Hindlimb muscle (tissue), 1 donor: ENCODE data around the gene EXOC3L2. TPM values are rescaled to one million over a fixed set of nuclear protein-coding genes. Genes with fewer than 3 reads are reported as not detected.
"Not testable (repeated sequence)": the region's sequence is repeated elsewhere in the genome, so short reads cannot be mapped to it uniquely, and the experiment has no call there.

Experiments
- DNase-seq: peaks from one replicate; pipeline ENCODE4 v3.0.0-alpha.2; 2013
- polyA plus RNA-seq: library from polyadenylated mRNA; unstranded; fragments of 120-200 nt; gene quantifications from one replicate; pipeline ENCODE4 v1.2.1, GENCODE V29; 2013; ENCODE audit not compliant: insufficient read length

Gene EXOC3L2
- polyA plus RNA-seq, result 3.0 TPM

DNA sequence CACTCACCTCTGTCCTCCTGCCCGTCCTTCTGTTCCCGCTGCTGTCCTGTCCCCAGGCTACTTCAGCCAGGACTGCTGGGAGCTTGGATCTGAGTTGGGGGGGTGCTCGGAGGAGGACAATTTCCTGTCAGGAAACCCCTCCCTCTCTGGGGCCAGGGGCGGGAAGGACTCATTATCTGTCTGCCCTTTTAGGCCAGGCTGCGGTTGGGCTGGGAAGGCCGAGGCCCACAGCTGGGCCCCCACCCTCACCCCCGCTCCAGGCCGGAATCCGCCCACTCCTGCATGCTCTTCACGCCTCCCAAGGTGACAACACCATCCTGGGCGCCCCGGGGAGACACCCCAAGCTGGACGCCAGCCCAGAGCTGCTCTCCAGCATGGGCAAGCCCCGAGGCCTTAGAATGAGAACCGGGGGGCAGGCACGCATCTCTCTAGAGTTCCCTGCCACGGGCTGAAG lies at the start of gene EXOC3L2:
Gene EXOC3L2, minus strand, starts transcription at position 74 of the 454 bp plus-strand sequence. CDS start 6,362 bp downstream, outside the sequence.
- DNase-seq, result peak; percentile 47

DNA sequence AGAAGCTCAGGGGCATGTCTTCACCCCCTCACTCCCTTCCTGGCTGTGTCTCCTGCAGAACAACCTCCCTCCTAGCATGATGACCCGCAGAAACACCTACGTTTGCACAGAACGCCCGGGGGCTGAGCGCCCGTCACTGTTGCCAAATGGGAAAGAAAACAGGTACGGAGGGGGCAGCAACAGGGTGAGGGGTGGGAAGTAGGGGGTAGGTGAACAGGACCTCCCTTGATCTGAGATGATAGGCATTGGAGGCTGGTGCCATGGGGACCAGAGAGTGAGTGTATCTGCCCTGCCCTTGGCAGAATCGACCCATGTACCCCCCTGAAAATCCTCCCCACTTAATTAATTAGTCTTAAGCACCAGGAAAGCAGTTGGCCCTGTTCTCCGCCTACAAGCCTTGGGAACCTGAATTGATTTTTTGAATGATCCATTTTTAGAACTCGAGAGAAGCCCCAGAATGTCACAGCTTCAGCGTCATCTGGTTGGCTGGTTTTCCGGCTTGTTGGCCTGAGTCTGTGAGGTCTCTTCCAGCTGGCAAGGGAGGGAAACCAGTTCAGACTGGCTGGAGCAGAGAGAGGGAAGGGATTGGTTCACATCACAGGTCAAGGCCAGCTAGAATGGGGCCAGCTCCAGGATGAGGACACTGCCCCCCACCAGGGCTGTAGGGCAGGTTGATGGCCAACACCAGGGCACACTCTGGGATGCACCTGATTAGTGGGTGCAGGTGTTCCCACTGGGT lies 49.3 kb upstream of the EXOC3L2 start:
- peak; percentile 48 for DNase-seq

DNA sequence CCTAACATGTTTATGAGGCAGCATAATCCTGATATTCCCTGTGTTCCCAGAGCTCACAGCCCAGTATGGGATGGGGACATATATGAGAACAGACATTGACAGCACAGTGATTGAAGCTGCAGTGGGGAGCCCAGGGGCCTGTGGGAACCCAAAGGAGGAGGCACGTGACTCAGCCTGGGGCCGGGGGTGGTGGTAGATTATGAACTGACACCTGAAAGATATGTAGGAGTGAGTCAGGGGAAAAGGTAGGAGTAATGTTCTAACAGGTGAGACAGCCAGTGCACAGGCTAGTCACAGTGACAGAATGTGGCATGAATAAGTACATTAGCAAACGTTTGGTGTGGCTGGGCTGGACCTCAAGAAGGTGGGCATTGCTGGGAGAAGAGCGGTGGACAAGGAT lies 48.5 kb upstream of the EXOC3L2 start:
- no peak for DNase-seq

DNA sequence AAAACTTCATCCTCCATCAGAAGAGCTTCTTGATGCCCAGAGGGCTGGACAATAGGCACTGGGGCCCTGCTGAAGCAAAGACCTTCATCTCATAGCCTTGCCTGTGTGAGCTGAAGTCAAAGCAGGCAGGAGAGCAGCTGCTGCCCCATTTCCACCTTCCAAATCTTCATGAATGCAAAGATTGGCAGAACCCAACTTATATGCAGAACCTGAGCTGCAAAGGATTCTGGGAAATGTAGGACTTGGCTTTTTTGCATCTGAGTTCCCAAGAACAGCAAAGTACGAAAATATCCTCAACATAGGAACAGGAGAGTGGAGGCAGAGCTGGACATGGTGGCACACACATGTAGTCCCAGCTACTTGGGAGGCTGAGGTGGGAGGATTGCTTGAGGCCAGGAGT lies 46.6 kb upstream of the EXOC3L2 start:
- DNase-seq, result no peak

DNA sequence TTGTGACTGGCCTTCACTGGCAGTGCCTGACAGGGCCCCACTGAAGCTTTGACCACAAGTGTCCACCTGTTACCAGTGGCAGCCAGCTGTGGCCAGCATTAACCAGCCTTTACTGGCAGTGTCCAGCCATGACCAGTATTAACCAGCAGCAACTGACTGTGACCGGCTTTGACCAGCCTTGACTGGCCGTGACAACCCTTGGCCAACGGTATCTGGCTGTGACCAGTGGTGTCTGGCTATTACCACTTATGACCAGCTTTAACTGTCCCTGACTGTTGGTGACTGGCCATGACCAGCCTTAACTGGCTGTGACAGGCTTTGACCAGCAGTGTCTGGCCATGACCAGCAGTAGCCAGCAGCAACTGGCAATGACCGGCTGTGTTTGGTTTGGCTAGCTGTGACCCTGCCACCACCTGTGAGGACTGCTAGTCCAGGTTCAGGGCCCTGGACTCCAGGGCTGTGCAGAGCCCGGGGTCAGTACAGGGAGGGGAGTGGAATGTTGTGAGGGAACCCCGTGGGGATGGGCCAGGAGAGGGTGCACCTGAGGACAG lies 45.2 kb upstream of the EXOC3L2 start:
- DNase-seq, result no peak

DNA sequence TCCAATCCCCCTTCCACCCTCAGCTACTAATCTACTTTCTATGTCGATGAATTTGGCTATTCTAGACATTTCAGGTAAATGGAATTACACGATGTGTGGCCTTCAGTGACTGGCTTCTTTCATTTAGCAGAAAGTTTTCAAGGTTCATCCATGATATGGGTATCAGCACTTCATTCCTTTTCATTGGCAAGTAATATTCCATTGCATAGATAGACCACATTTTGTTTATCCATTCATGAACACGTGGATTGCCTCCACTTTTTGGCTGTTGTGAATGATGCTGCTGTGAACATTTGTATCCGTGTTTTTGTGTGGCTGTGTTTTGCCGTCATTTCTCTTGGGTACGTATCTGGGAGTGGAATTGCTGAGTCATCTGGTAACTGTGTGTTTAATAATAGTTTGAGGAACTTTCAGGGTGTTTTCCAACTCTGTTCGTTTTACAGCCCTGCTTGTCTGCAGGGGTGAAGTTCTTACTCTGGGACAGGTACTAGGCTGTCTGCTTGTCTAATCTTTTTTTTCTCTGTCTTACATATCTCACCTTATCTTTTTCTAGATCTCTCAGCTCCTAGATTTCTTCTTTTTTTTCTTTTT lies 38.3 kb upstream of the EXOC3L2 start:
- DNase-seq, result no peak

DNA sequence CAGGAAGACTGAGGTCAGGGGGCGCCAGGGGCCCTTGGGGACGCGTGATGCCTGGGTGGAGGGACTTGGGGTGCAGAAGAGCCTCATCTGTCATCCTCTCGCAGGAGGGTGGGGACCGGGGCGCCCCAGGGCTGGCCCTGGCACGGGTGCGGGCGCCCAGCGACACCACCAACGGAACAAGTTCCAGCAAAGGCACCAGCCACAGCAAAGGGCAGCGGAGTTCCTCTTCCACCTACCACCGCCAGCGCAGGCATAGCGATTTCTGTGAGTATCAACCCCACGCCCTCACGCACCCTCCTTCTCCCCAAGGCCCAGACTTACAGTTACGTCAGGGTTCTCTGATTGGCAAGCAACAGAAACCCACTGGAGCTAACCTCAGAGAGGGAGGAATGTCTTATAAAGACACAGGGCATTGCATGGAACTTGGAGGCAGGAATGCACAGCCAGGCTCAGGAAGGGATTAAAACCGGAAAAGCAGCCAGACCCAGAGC lies 35.3 kb upstream of the EXOC3L2 start:
- no peak for DNase-seq

DNA sequence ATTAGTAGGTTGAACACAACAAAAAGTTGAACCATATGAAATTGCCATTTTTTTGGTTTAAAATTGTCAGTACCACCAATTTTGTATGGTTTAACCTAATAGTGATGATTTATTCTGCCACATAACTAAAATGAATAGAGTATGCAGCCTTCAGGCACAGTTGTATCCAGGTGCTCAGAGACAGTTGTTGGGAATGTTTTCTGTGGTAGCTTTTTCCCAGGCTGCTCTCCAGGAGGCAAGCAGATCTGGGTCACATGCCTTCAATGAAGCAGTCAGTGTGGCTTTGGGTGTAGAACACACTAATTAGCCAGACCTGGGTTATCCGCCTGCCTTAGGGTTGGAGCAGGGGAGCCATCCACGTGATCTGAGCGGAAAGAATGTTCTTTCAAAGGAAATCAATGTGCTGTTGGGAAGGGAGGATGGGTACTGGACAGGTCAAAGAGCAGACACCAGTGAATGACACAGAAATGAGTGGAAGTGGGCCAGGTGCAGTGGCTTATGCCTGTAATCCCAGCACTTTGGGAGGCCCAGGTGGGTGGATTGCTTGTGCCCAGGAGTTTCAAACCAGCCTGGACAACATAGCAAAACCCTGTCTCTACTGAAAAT lies 34.5 kb upstream of the EXOC3L2 start:
- DNase-seq, result no peak

DNA sequence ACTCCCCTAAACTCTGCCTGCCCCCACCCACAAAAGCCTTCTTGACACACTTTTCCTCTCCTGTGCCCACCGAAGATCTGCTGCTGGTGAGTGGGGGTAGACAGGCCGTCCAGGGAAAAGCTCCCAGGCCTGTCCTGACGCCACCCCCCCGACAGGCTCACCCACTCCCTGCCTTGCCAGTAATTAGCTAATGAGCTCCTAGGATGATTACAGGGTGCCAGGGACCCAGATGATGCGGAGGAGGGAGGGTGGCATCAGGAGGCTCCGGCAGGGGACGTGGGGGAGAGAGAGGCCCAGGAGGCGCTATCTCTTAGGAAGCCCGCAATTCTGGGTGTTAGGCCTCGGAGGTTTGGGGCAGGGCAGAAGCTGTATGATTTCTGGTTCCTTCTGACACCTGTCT lies 32.9 kb upstream of the EXOC3L2 start:
- no peak for DNase-seq

DNA sequence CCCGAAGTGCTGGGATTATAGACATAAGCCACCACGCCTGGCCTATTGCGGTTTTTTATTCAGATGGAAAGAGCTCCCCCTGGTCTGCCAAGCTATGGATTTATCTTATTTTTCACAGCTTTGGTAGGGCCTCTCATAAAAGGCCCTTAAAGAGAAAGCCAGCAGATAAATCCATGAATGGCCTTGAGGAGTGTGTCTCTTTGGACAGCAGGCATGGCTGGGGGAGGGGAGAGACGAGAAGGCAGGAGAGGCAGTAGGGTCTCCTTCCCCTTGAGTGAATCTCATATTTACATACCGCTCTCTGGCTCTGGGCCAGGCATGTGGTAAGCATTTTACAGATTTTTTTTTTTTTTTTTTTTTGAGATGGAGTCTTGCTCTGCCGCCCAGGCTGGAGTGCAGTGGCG lies 31.1 kb upstream of the EXOC3L2 start:
- DNase-seq, result no peak

DNA sequence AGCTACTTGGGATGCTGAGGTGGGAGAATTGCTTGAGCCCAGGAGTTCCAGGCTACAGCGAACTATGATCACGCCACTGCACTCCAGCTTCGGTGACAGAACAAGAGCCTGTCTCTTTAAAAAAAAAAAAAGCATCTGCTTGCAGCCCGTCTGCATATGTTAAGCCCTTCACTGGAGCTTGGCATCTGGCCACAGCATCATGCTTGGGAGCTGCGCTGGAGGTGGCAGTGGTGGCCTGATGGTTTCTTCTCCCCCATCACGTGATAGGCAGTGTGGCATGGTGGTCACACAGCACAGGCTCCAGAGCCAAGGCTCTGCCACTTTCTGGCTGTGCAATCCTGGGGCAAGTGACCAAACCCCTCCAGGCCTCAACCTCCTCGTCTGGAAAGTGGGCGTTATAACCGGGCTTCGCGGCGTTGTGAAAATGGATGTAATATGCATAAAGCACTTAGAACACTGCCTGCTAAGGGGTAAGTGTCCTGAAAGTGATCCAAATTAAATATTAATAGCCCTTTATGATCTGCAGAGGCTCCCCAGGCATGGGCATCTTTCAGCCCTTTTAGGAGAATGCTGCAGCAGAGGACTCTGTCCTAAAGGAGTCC lies 30.3 kb upstream of the EXOC3L2 start:
- no peak for DNase-seq

DNA sequence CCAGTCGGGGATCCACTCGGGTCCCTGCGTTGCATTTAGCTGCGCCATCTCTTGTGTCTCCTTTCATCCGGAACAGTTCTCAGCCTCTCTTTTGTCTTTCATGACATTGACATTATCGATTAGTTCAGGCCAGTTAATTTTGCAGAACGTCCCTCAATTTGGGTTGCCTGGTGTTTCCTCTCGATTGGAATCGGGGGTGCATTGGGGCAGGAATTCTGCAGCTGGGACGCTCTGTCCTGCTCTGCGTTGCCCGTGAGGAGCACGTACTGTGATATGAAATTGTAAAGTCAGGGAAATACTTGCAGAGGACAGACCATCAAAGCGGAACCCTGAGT lies 28.3 kb upstream of the EXOC3L2 start:
- no peak for DNase-seq

DNA sequence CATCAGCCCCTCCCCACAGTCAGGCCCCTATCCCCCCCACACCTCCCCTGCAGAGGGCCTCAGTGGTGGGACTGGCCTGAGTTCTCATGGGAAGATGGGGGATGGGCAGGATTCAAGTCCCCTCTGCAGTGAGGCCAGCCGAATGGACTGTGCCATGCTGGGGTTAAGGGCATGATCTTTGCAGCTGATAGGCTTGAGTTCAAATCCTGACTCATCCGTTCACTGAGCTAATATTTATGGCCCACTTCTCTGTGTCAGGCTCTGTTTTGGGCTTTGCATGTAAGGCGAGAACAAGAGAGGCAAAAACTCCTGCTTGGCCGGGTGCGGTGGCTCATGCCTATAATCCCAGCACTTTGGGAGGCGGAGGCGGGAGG lies 26.5 kb upstream of the EXOC3L2 start:
- DNase-seq, result no peak

DNA sequence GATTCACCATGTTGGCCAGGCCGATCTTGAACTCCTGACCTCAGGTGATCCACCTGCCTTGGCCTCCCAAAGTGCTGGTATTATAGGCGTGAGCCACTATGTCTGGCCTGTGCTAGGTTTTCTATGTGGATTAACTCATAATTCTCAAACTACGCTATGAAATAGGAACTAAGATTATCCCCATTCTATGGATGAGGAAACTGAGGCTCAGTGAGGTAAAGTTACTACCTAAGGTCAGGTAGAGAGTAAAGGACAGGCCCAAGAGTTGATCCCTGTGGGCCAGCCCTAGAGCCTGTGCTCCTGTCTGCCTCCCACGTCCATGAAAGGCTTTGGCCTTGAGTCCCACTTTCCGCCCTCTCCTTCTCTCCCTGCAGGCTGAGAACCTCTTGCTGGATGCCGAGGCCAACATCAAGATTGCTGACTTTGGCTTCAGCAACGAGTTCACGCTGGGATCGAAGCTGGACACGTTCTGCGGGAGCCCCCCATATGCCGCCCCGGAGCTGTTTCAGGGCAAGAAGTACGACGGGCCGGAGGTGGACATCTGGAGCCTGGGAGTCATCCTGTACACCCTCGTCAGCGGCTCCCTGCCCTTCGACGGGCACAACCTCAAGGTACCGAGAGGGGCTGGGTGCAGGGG lies 26.0 kb upstream of the EXOC3L2 start:
- no peak for DNase-seq

DNA sequence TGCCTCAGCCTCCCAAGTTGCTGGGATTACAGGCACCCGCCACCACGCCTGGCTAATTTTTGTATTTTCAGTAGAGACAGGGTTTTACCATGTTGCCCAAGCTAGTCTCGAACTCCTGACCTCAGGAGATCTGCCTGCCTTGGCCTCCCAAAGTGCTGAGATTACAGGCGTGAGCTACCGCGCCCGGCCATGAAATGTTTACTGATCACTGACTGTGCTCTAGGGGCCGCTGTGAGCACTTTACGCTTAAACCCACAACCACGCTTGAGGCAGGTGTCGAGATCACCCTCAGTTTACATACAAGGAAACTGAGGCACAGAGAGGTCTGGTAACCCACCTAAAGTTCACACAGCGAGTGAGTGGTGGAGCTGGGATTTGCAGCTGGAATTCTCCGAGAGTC lies 24.7 kb upstream of the EXOC3L2 start:
- DNase-seq, result not testable (repeated sequence)

DNA sequence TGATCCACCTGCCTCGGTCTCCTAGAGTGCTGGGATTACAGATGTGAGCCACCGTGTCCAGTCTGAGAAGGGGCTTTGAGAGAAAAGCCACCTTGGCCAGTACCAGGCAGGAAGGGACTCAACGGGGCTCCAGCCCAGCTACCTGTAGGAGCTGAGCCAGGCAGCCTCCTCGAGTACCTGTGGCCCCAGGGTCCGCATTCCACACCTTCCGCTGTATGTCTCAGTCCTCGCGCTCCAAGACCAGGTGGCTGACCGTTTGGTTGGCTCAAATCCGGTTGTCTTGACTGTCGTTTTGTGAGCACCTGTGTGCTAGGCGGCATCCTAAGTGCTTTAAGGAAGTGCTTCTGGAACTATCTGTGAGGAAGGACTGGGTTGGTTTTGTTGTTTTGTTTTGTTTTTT lies 22.1 kb upstream of the EXOC3L2 start:
- DNase-seq, result no peak

DNA sequence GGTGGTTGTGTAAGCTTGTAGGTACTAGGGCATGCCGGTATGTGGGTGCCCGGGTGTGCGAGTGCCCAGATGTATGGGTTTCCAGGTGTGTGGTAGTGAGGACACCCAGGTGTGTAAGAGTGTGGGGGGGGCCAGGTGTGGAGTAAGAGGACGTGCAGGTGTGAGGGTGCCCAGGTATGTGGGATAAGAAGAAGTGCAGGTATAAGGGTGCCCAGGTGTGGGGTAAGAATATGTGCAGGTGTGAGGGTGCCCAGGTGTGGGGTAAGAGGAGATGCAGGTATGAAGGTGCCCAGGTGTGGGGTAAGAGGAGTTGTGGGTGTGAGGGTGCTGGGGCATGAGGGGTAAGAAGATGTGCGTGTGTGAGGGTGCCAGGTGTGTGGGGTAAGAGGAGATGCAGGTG lies 20.2 kb upstream of the EXOC3L2 start:
- DNase-seq, result no peak

DNA sequence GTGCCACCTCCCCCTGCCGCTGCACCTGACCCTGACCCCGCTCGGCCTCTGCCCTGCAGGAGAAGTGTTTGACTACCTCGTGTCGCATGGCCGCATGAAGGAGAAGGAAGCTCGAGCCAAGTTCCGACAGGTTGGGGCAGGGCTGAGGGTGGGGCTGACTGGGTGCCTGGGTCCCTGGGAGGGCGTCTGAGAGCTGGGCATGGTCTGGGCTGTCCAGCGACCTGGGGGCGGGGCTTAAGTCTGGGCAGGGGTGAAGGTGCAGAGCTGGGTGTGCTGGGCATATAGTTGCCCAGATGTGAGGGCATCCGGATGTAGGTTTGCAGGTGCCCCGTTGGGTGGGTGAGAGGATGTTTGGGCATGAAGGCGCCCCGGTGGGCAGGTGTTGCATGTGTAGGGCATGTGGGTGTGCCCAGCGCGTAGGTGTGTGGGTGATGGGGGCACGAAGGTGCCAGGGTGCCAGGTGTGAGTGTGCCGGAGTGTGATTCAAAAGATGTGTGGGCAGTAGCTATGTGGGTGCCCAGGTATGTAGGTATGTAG lies 19.6 kb upstream of the EXOC3L2 start:
- DNase-seq, result no peak

DNA sequence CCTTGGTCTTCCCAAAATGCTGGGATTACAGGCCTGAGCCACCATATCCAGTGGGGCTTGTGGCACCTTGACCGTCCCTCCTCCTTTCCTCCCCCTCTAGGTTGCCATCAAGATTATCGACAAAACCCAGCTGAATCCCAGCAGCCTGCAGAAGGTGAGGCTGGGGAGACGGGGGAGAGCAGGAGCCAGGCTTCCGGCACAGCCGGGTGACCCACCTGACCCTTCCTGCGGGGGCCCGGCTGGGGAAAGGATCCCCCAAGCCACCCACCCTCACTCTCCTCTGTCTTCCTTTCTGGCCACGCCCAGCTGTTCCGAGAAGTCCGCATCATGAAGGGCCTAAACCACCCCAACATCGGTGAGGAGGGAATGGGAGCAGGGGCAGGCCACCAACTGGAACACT lies 17.8 kb upstream of the EXOC3L2 start:
- no peak for DNase-seq

DNA sequence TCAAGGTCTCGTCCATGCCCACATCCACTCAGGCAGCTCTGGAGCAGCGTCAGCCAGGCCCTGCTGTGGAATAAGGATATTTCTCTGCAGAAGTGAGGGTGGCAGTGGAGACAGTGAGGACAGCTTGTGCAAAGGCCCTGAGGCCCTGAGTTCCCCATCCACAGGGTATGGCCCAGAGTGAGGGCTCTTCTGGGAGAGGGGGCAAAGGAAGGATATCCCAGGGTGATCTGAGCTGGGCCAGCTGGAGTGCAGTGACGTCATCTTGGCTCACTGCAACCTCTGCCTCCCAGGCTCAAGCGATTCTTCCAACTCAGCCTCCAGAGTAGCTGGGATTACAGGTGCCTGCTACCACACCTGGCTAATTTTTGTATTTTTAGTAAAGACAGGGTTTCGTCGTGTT lies 17.4 kb upstream of the EXOC3L2 start:
- DNase-seq, result no peak

DNA sequence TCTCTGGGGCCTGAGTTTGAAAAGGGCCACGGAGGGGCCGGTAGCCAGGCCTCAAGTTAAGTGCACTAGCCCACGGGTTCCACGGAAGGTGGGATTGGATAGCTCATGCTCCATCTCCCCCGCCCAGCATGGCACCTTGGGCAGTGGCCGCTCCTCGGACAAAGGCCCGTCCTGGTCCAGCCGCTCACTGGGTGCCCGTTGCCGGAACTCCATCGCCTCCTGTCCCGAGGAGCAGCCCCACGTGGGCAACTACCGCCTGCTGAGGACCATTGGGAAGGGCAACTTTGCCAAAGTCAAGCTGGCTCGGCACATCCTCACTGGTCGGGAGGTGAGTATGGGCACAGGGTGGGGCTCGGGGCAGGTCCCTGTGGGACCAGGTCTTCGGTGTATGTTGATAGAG lies 13.7 kb upstream of the EXOC3L2 start:
- no peak for DNase-seq

DNA sequence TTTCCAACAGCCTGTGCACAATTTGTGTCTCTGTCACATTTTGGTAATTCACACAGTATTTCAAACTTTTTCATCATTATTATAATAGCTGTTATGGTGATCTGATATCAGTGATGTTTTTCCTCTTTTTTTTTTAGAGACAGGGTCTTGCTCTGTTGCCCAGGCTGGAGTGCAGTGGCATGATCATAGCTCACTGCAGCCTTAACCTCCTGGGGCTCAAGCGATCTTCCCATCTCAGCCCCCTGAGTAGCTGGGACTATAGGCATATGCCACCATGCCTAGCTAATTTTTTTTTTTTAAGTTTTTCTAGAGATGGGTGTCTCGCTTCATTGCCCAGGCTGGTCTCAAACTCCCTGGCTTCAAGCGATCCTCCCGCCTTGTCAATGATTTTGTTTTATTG lies 11.6 kb upstream of the EXOC3L2 start:
- no peak for DNase-seq
